Upper lobe of right lung (tissue), 1 donor: ENCODE measurements around the gene KANTR. TPM values are rescaled to one million over a fixed set of nuclear protein-coding genes. Genes with fewer than 3 reads are reported as not detected.

Source experiments
- ATAC-seq: fragments of 200-7000 bp; cut with Tn5 transposase; one replicate; pipeline ENCODE4 v1.9.1; 2020; ENCODE audit warnings: mild to moderate bottlenecking, moderate library complexity
- DNase-seq: peaks from one replicate; pipeline ENCODE4 v3.0.0-alpha.2; 2020
- H3K27ac ChIP-seq: fragments of 200-600 bp; one replicate; pipeline ENCODE4 v1.8.0; 2022
- H3K27me3 ChIP-seq: fragments of 200-600 bp; one replicate; pipeline ENCODE4 v1.8.0; 2022; ENCODE audit warnings: mild to moderate bottlenecking
- H3K36me3 ChIP-seq: fragments of 200-600 bp; one replicate; pipeline ENCODE4 v1.8.0; 2022
- H3K4me1 ChIP-seq: fragments of 200-600 bp; one replicate; pipeline ENCODE4 v1.8.0; 2022
- H3K4me3 ChIP-seq: fragments of 200-600 bp; one replicate; pipeline ENCODE4 v1.8.0; 2022; ENCODE audit warnings: mild to moderate bottlenecking
- H3K9me3 ChIP-seq: fragments of 200-600 bp; one replicate; pipeline ENCODE4 v1.8.0; 2022
- CTCF ChIP-seq: fragments of 200-600 bp; IDR thresholded peaks from one replicate; pipeline ENCODE4 v1.8.0; 2022; ENCODE audit warnings: antibody characterized with exemption
- intact Hi-C: fragments of 100-400 bp; cut with DNase I; formaldehyde crosslinking; loops from one replicate; pipeline ENCODE4 v1.11.0; 2022
- total RNA-seq: library from RNA; stranded (reverse); fragmentation: NEBNext Ultra II Directional; extraction: Animal tissue kit (Norgen Biotek cat#: 25700); gene quantifications from one replicate; pipeline ENCODE4 v1.2.1, GENCODE V29; 2021
- donor health status: DM: no; HTN: yes; CAD: no; lungs with severe emphysema.

Gene KANTR
- total RNA-seq, 1 donor from 2014 or later, result 12.6 TPM

GRCh38 chrX:53050841-53051240 lies 43.1 kb upstream of the KANTR start:
- no peak overlapping the region for H3K4me3 ChIP-seq
- no peaks in the 10 kb centered on the region for H3K4me1 ChIP-seq
- no peak for DNase-seq
- no peaks in the 10 kb centered on the region for H3K36me3 ChIP-seq
- H3K27ac ChIP-seq, result no peak overlapping the region
- no peaks in the 10 kb centered on the region for H3K27me3 ChIP-seq
- no peak for TF ChIP-seq CTCF
- H3K9me3 ChIP-seq, result no peaks in the 10 kb centered on the region
- no peak for ATAC-seq
- intact Hi-C loops, result no loop called here

GRCh38 chrX:53055244-53055849 lies 38.6 kb upstream of the KANTR start:
- no peaks in the 10 kb centered on the region for H3K27me3 ChIP-seq
- no peaks in the 10 kb centered on the region for H3K4me1 ChIP-seq
- intact Hi-C loops, result no loop called here
- TF ChIP-seq CTCF, result no peak
- ATAC-seq (no peak), DNase-seq (no peak)
- no peaks in the 10 kb centered on the region for H3K36me3 ChIP-seq
- H3K27ac ChIP-seq, result no peak overlapping the region
- H3K4me3 ChIP-seq, result no peak overlapping the region
- H3K9me3 ChIP-seq, result no peaks in the 10 kb centered on the region

GRCh38 chrX:53056292-53056691 lies 37.6 kb upstream of the KANTR start:
- no peak for ATAC-seq
- H3K36me3 ChIP-seq, result no peaks in the 10 kb centered on the region
- H3K9me3 ChIP-seq, result no peaks in the 10 kb centered on the region
- no peaks in the 10 kb centered on the region for H3K27me3 ChIP-seq
- no peak for TF ChIP-seq CTCF
- intact Hi-C loops, result no loop called here
- no peak overlapping the region for H3K27ac ChIP-seq
- no peaks in the 10 kb centered on the region for H3K4me1 ChIP-seq
- no peak overlapping the region for H3K4me3 ChIP-seq
- no peak for DNase-seq

- ATAC-seq (no peak), DNase-seq (no peak)
- no peak for TF ChIP-seq CTCF
- Histone ChIP-seq H3K4me3 (no peak overlapping the region), H3K9me3 (no peaks in the 10 kb centered on the region), H3K27me3 (no peaks in the 10 kb centered on the region), H3K27ac (no peak overlapping the region), H3K36me3 (no peaks in the 10 kb centered on the region), H3K4me1 (no peaks in the 10 kb centered on the region)
- intact Hi-C loops, result no loop called here
Observed at GRCh38 chrX:53065104-53065503, 28.8 kb upstream of the KANTR start.

- no peak for TF ChIP-seq CTCF
- H3K4me3 ChIP-seq, result no peak overlapping the region
- ATAC-seq (no peak), DNase-seq (no peak)
- H3K27me3 ChIP-seq, result no peaks in the 10 kb centered on the region
- H3K9me3 ChIP-seq, result no peaks in the 10 kb centered on the region
- H3K27ac ChIP-seq, result no peak overlapping the region
- intact Hi-C loops, result no loop called here
- no peaks in the 10 kb centered on the region for H3K4me1 ChIP-seq
- H3K36me3 ChIP-seq, result no peaks in the 10 kb centered on the region
Observed at GRCh38 chrX:53071064-53071463, 22.9 kb upstream of the KANTR start.
